SK-N-SH treated with all-trans-retinoic acid at 6 μM for 48 hours (cell line): Measurements from ENCODE around the gene ZNF496.

Experiments used
- ATAC-seq: fragments of 200-7000 bp; cut with Tn5 transposase; 3 replicates; pipeline ENCODE4 v1.9.1; 2020; ENCODE audit warnings: mild to moderate bottlenecking, moderate library complexity
- ARNTL ChIP-seq: fragments of 450-650 bp; formaldehyde crosslinking; IDR thresholded peaks from 2 replicates; pipeline ENCODE4 v1.5.0; 2020; ENCODE audit warnings: low read depth, mild to moderate bottlenecking, moderate library complexity, borderline replicate concordance
- BACH2 ChIP-seq: fragments of 250-450 bp; sonication (Bioruptor Pico); IDR thresholded peaks from 2 replicates; pipeline ENCODE4 v1.9.0; 2021; ENCODE audit warnings: mild to moderate bottlenecking, borderline replicate concordance
- CSDC2 ChIP-seq: fragments of 250-450 bp; sonication (Bioruptor Pico); IDR thresholded peaks from 2 replicates; pipeline ENCODE4 v1.5.0; 2020; ENCODE audit warnings: mild to moderate bottlenecking, moderate library complexity
- ESRRG ChIP-seq: fragments of 250-450 bp; sonication (Bioruptor Pico); IDR thresholded peaks from 2 replicates; pipeline ENCODE4 v1.6.1; 2021; ENCODE audit warnings: mild to moderate bottlenecking
- GLIS3 ChIP-seq: fragments of 250-450 bp; sonication (Bioruptor Pico); IDR thresholded peaks from 2 replicates; pipeline ENCODE4 v1.5.0; 2020; ENCODE audit warnings: mild to moderate bottlenecking, moderate library complexity
- ISL1 ChIP-seq: fragments of 250-450 bp; sonication (Bioruptor Pico); IDR thresholded peaks from 2 replicates; pipeline ENCODE4 v2.1.2; 2022; ENCODE audit warnings: mild to moderate bottlenecking, moderate library complexity
- OSR1 ChIP-seq: fragments of 250-450 bp; sonication (Bioruptor Pico); IDR thresholded peaks from 2 replicates; pipeline ENCODE4 v1.8.0; 2022; ENCODE audit warnings: moderate library complexity, mild to moderate bottlenecking, inconsistent platforms
- PATZ1 ChIP-seq: fragments of 250-450 bp; sonication (Bioruptor Pico); IDR thresholded peaks from 2 replicates; pipeline ENCODE4 v1.8.0; 2020; ENCODE audit warnings: mild to moderate bottlenecking, moderate library complexity, borderline replicate concordance
- PPARA ChIP-seq: fragments of 250-450 bp; sonication (Bioruptor Pico); IDR thresholded peaks from 2 replicates; pipeline ENCODE4 v1.5.0; 2020; ENCODE audit warnings: mild to moderate bottlenecking, borderline replicate concordance
- RARB ChIP-seq: fragments of 250-450 bp; sonication (Bioruptor Pico); IDR thresholded peaks from 2 replicates; pipeline ENCODE4 v1.8.0; 2021; ENCODE audit warnings: mild to moderate bottlenecking, moderate library complexity
- SNAI2 ChIP-seq: fragments of 250-450 bp; sonication (Bioruptor Pico); IDR thresholded peaks from 2 replicates; pipeline ENCODE4 v1.5.0; 2020; ENCODE audit warnings: mild to moderate bottlenecking, moderate library complexity
- TCF4 ChIP-seq: fragments of 250-450 bp; sonication (Bioruptor Pico); IDR thresholded peaks from 2 replicates; pipeline ENCODE4 v1.8.0; 2021; ENCODE audit warnings: mild to moderate bottlenecking, moderate library complexity, borderline replicate concordance
- TOX ChIP-seq: fragments of 250-450 bp; sonication (Bioruptor Pico); IDR thresholded peaks from 2 replicates; pipeline ENCODE4 v1.8.0; 2021; ENCODE audit warnings: mild to moderate bottlenecking, moderate library complexity, borderline replicate concordance
- TSHZ2 ChIP-seq: fragments of 250-450 bp; sonication (Bioruptor Pico); IDR thresholded peaks from 2 replicates; pipeline ENCODE4 v1.5.0; 2020; ENCODE audit warnings: mild to moderate bottlenecking, moderate library complexity
- ZC3H10 ChIP-seq: fragments of 250-450 bp; sonication (Bioruptor Pico); IDR thresholded peaks from 2 replicates; pipeline ENCODE4 v1.5.1; 2021; ENCODE audit warnings: mild to moderate bottlenecking, moderate library complexity
- ZFP3 ChIP-seq: fragments of 250-450 bp; sonication (Bioruptor Pico); IDR thresholded peaks from 2 replicates; pipeline ENCODE4 v1.5.0; 2020; ENCODE audit warnings: mild to moderate bottlenecking, moderate library complexity
- ZFP30 ChIP-seq: fragments of 450-650 bp; formaldehyde crosslinking; IDR thresholded peaks from 2 replicates; pipeline ENCODE4 v1.5.0; 2022; ENCODE audit warnings: mild to moderate bottlenecking, moderate library complexity
- ZNF565 ChIP-seq: fragments of 450-650 bp; formaldehyde crosslinking; conservative IDR thresholded peaks from 2 replicates; pipeline ENCODE4 v1.5.0; 2020; ENCODE audit warnings: low read depth, mild to moderate bottlenecking, moderate library complexity
- ZNF8 ChIP-seq: fragments of 450-650 bp; formaldehyde crosslinking; IDR thresholded peaks from 2 replicates; pipeline ENCODE4 v1.5.0; 2020; ENCODE audit warnings: mild to moderate bottlenecking, moderate library complexity

The ZNF496 gene

GRCh38 chr1:247343801-247344200, 12.1 kb upstream of the ZNF496 start:
- ATAC-seq = no peak
- no peak for TF ChIP-seq GLIS3 (CRISPR knock-in tag)

GRCh38 chr1:247338723-247339275, 7.1 kb upstream of the ZNF496 start:
- ATAC-seq = peak; percentile 6; the same call in 2 of the 3 replicates
- TF ChIP-seq OSR1 (no peak), TOX (CRISPR knock-in tag) (no peak), PATZ1 (CRISPR knock-in tag) (no peak), PPARA (CRISPR knock-in tag) (no peak), ZFP30 (no peak), TSHZ2 (CRISPR knock-in tag) (no peak), ARNTL (CRISPR knock-in tag) (no peak), RARB (CRISPR knock-in tag) (no peak), ZC3H10 (CRISPR knock-in tag) (no peak), ZNF8 (no peak), BACH2 (CRISPR knock-in tag) (no peak), GLIS3 (CRISPR knock-in tag) (no peak)

GRCh38 chr1:247337961-247338360, 6.3 kb upstream of the ZNF496 start:
- TF ChIP-seq ZC3H10 (CRISPR knock-in tag) (no peak), ISL1 (CRISPR knock-in tag) (no peak), CSDC2 (CRISPR knock-in tag) (no peak), ZFP30 (no peak), ARNTL (CRISPR knock-in tag) (no peak), ESRRG (CRISPR knock-in tag) (no peak), PATZ1 (CRISPR knock-in tag) (no peak), PPARA (CRISPR knock-in tag) (no peak), OSR1 (no peak), RARB (CRISPR knock-in tag) (no peak), BACH2 (CRISPR knock-in tag) (no peak), SNAI2 (CRISPR knock-in tag) (no peak), ZFP3 (CRISPR knock-in tag) (no peak), ZNF8 (no peak), TOX (CRISPR knock-in tag) (no peak), TSHZ2 (CRISPR knock-in tag) (no peak), ZNF565 (CRISPR knock-in tag) (no peak), TCF4 (CRISPR knock-in tag) (no peak)
- no peak for ATAC-seq
